ENCODE data around the gene TLE3.

Gene TLE3

GRCh38 chr15:70109978-70110377 is 12.3 kb upstream of the TLE3 start:
- peaks cover 14% of the 10 kb centered on the region for H3K4me1 ChIP-seq (ENCODE audit: control insufficient read depth, insufficient read depth, low read length)
- H3K4me3 ChIP-seq (ENCODE audit: low read depth, low read length) = no peak overlapping the region
- H3K9ac ChIP-seq (ENCODE audit: low read depth, low read length) = no peak overlapping the region
- H3K9me3 ChIP-seq (ENCODE audit: control insufficient read depth, insufficient read depth, low read length) = no peaks in the 10 kb centered on the region
- peaks cover 8% of the 10 kb centered on the region; the same call in 1 of the 2 replicates for H3K27me3 ChIP-seq (ENCODE audit: control insufficient read depth, insufficient read depth, low read length)
- H3K36me3 ChIP-seq (ENCODE audit: control insufficient read depth, insufficient read depth, low read length) = no peaks in the 10 kb centered on the region
- no peak overlapping the region for H3K27ac ChIP-seq (ENCODE audit: low read depth, low read length)

GRCh38 chr15:70109531-70109930 is 11.8 kb upstream of the TLE3 start:
- Histone ChIP-seq H3K36me3 (ENCODE audit: control insufficient read depth, insufficient read depth, low read length) (no peaks in the 10 kb centered on the region), H3K4me3 (ENCODE audit: low read depth, low read length) (no peak overlapping the region), H3K4me1 (ENCODE audit: control insufficient read depth, insufficient read depth, low read length) (peaks cover 14% of the 10 kb centered on the region), H3K9me3 (ENCODE audit: control insufficient read depth, insufficient read depth, low read length) (no peaks in the 10 kb centered on the region), H3K9ac (ENCODE audit: low read depth, low read length) (no peak overlapping the region), H3K27ac (ENCODE audit: low read depth, low read length) (no peak overlapping the region), H3K27me3 (ENCODE audit: control insufficient read depth, insufficient read depth, low read length) (peaks cover 8% of the 10 kb centered on the region; the same call in 1 of the 2 replicates)

- Histone ChIP-seq H3K36me3 (ENCODE audit: control insufficient read depth, insufficient read depth, low read length) (no peaks in the 10 kb centered on the region), H3K4me1 (ENCODE audit: control insufficient read depth, insufficient read depth, low read length) (peaks cover 19% of the 10 kb centered on the region), H3K27me3 (ENCODE audit: control insufficient read depth, insufficient read depth, low read length) (peaks cover 26% of the 10 kb centered on the region), H3K9me3 (ENCODE audit: control insufficient read depth, insufficient read depth, low read length) (no peaks in the 10 kb centered on the region), H3K9ac (ENCODE audit: low read depth, low read length) (no peak overlapping the region), H3K4me3 (ENCODE audit: low read depth, low read length) (no peak overlapping the region), H3K27ac (ENCODE audit: low read depth, low read length) (no peak overlapping the region)
These were observed 6.3 kb upstream of the TLE3 start for GRCh38 chr15:70103880-70104626.

- H3K36me3 ChIP-seq (ENCODE audit: control insufficient read depth, insufficient read depth, low read length) = no peaks in the 10 kb centered on the region
- H3K9me3 ChIP-seq (ENCODE audit: control insufficient read depth, insufficient read depth, low read length) = no peaks in the 10 kb centered on the region
- H3K9ac ChIP-seq (ENCODE audit: low read depth, low read length) = no peak overlapping the region
- H3K27me3 ChIP-seq (ENCODE audit: control insufficient read depth, insufficient read depth, low read length) = peaks cover 25% of the 10 kb centered on the region
- H3K27ac ChIP-seq (ENCODE audit: low read depth, low read length) = no peak overlapping the region
- H3K4me1 ChIP-seq (ENCODE audit: control insufficient read depth, insufficient read depth, low read length) = peaks cover 26% of the 10 kb centered on the region
- H3K4me3 ChIP-seq (ENCODE audit: low read depth, low read length) = no peak overlapping the region
These were observed 5.1 kb upstream of the TLE3 start for GRCh38 chr15:70102827-70103226.

GRCh38 chr15:70101459-70102113 is 3.9 kb upstream of the TLE3 start:
- Histone ChIP-seq H3K27ac (ENCODE audit: low read depth, low read length) (no peak overlapping the region), H3K4me3 (ENCODE audit: low read depth, low read length) (peak overlapping the region; percentile 56), H3K9me3 (ENCODE audit: control insufficient read depth, insufficient read depth, low read length) (no peaks in the 10 kb centered on the region), H3K4me1 (ENCODE audit: control insufficient read depth, insufficient read depth, low read length) (peaks cover 26% of the 10 kb centered on the region), H3K9ac (ENCODE audit: low read depth, low read length) (no peak overlapping the region), H3K36me3 (ENCODE audit: control insufficient read depth, insufficient read depth, low read length) (no peaks in the 10 kb centered on the region), H3K27me3 (ENCODE audit: control insufficient read depth, insufficient read depth, low read length) (peaks cover 25% of the 10 kb centered on the region)

- Histone ChIP-seq H3K27ac (ENCODE audit: low read depth, low read length) (peak overlapping the region; percentile 79), H3K9ac (ENCODE audit: low read depth, low read length) (no peak overlapping the region), H3K27me3 (ENCODE audit: control insufficient read depth, insufficient read depth, low read length) (peaks cover 25% of the 10 kb centered on the region)
These were observed 3.0 kb upstream of the TLE3 start for GRCh38 chr15:70100474-70101341.

GRCh38 chr15:70099967-70100473 is 2.3 kb upstream of the TLE3 start:
- Histone ChIP-seq H3K9ac (ENCODE audit: low read depth, low read length) (no peak overlapping the region), H3K4me1 (ENCODE audit: control insufficient read depth, insufficient read depth, low read length) (peaks cover 26% of the 10 kb centered on the region)

More at GRCh38 chr15:70100474-70101341, 3.0 kb upstream of the TLE3 start:
- H3K4me1 ChIP-seq (ENCODE audit: control insufficient read depth, insufficient read depth, low read length) = peaks cover 26% of the 10 kb centered on the region
- no peaks in the 10 kb centered on the region for H3K9me3 ChIP-seq (ENCODE audit: control insufficient read depth, insufficient read depth, low read length)
- peak overlapping the region; percentile 56 for H3K4me3 ChIP-seq (ENCODE audit: low read depth, low read length)
- H3K36me3 ChIP-seq (ENCODE audit: control insufficient read depth, insufficient read depth, low read length) = no peaks in the 10 kb centered on the region

GRCh38 chr15:70099167-70099966 is 1.6 kb upstream of the TLE3 start:
- H3K4me1 ChIP-seq (ENCODE audit: control insufficient read depth, insufficient read depth, low read length) = peaks cover 33% of the 10 kb centered on the region
- H3K9ac ChIP-seq (ENCODE audit: low read depth, low read length) = peak overlapping the region; percentile 89
- peak overlapping the region; percentile 69 for H3K4me3 ChIP-seq (ENCODE audit: low read depth, low read length)
- H3K27me3 ChIP-seq (ENCODE audit: control insufficient read depth, insufficient read depth, low read length) = peaks cover 25% of the 10 kb centered on the region
- H3K9me3 ChIP-seq (ENCODE audit: control insufficient read depth, insufficient read depth, low read length) = no peaks in the 10 kb centered on the region
- 0 out of 2 replicates have a peak, but pooled peaks cover 3% of the 10 kb centered on the region for H3K36me3 ChIP-seq (ENCODE audit: control insufficient read depth, insufficient read depth, low read length)
- peak overlapping the region; percentile 94 for H3K27ac ChIP-seq (ENCODE audit: low read depth, low read length)

More at GRCh38 chr15:70099967-70100473, 2.3 kb upstream of the TLE3 start:
- Histone ChIP-seq H3K27ac (ENCODE audit: low read depth, low read length) (peak overlapping the region; percentile 79), H3K9me3 (ENCODE audit: control insufficient read depth, insufficient read depth, low read length) (no peaks in the 10 kb centered on the region), H3K4me3 (ENCODE audit: low read depth, low read length) (peak overlapping the region; percentile 56), H3K27me3 (ENCODE audit: control insufficient read depth, insufficient read depth, low read length) (peaks cover 25% of the 10 kb centered on the region), H3K36me3 (ENCODE audit: control insufficient read depth, insufficient read depth, low read length) (no peaks in the 10 kb centered on the region)

- H3K4me1 ChIP-seq (ENCODE audit: control insufficient read depth, insufficient read depth, low read length) = peaks cover 40% of the 10 kb centered on the region
- H3K27ac ChIP-seq (ENCODE audit: low read depth, low read length) = peak overlapping the region; percentile 94
- peaks cover 23% of the 10 kb centered on the region for H3K27me3 ChIP-seq (ENCODE audit: control insufficient read depth, insufficient read depth, low read length)
These were observed 897 bp upstream of the TLE3 start for GRCh38 chr15:70098461-70099166.

More at GRCh38 chr15:70098461-70099166, 897 bp upstream of the TLE3 start:
- H3K36me3 ChIP-seq (ENCODE audit: control insufficient read depth, insufficient read depth, low read length) = 0 out of 2 replicates have a peak, but pooled peaks cover 6% of the 10 kb centered on the region
- H3K9ac ChIP-seq (ENCODE audit: low read depth, low read length) = peak overlapping the region; percentile 89
- peak overlapping the region; percentile 69 for H3K4me3 ChIP-seq (ENCODE audit: low read depth, low read length)
- no peaks in the 10 kb centered on the region for H3K9me3 ChIP-seq (ENCODE audit: control insufficient read depth, insufficient read depth, low read length)

All from HUES48 (cell line).